Natural killer cell (primary cell): ENCODE measurements around the gene ZNF583. TPM values are rescaled to one million over a fixed set of nuclear protein-coding genes. Genes with fewer than 3 reads are reported as not detected.

Source experiments
- ATAC-seq, 3 donors: fragments of 150-1000 bp in 2 of 3; fragments of 200-7000 bp in 1 of 3; cut with Tn5 transposase; 1 replicate in 1 of 3; 2 replicates in 2 of 3; pipeline ENCODE4 v1.10.0; 2021; ENCODE audit warnings: mild to moderate bottlenecking in 2 of 3, moderate library complexity in 2 of 3
- DNase-seq, 2 donors: peaks; one replicate each; pipeline versions ENCODE4 v3.0.0 to v3.0.0-alpha.2; 2013 to 2021; ENCODE audit warnings: mixed read lengths in 1 of 2
- H3K27ac ChIP-seq: one replicate; pipeline ENCODE4 v1.5.1; 2013; ENCODE audit warnings: mild to moderate bottlenecking, low read length
- H3K27me3 ChIP-seq: one replicate; pipeline ENCODE4 v1.6.1; 2013; ENCODE audit warnings: low read length; ENCODE audit not compliant: control insufficient read depth, insufficient read depth
- H3K36me3 ChIP-seq: one replicate; pipeline ENCODE4 v1.6.1; 2013; ENCODE audit warnings: low read length; ENCODE audit not compliant: control insufficient read depth, insufficient read depth
- H3K4me1 ChIP-seq: one replicate; pipeline ENCODE4 v1.6.1; 2013; ENCODE audit warnings: low read length; ENCODE audit not compliant: control insufficient read depth, insufficient read depth
- H3K4me3 ChIP-seq: one replicate; pipeline ENCODE4 v1.5.1; 2013; ENCODE audit warnings: low read length
- H3K9me3 ChIP-seq: one replicate; pipeline ENCODE4 v1.6.1; 2013; ENCODE audit warnings: low read length; ENCODE audit not compliant: control insufficient read depth, insufficient read depth
- H3K27ac Mint-ChIP-seq, 2 donors: one replicate each; pipeline ENCODE4 v1.8.0; 2022; ENCODE audit warnings: mild to moderate bottlenecking in 2 of 2, mixed read lengths in 2 of 2, moderate library complexity in 1 of 2
- H3K27me3 Mint-ChIP-seq, 2 donors: one replicate each; pipeline ENCODE4 v1.8.0; 2022; ENCODE audit warnings: low read depth in 2 of 2, mixed read lengths in 2 of 2
- H3K36me3 Mint-ChIP-seq: one replicate; pipeline ENCODE4 v1.8.0; 2022; ENCODE audit warnings: mixed read lengths
- H3K4me1 Mint-ChIP-seq, 2 donors: one replicate each; pipeline ENCODE4 v1.8.0; 2022; ENCODE audit warnings: mixed read lengths in 2 of 2
- H3K4me3 Mint-ChIP-seq: one replicate; pipeline ENCODE4 v1.8.0; 2022; ENCODE audit warnings: mild to moderate bottlenecking, moderate library complexity, mixed read lengths
- H3K9me3 Mint-ChIP-seq, 2 donors: one replicate each; pipeline ENCODE4 v1.8.0; 2022; ENCODE audit warnings: mixed read lengths in 2 of 2
- WGBS: methylation state at CpG from one replicate; pipeline ENCODE4 v1.1.7; 2013; ENCODE audit warnings: missing lambda C conversion rate; ENCODE audit not compliant: insufficient coverage; 5-methylcytosine and 5-hydroxymethylcytosine counted together
- intact Hi-C: fragments of 100-400 bp; cut with micrococcal nuclease; formaldehyde crosslinking; loops from one replicate; pipeline ENCODE4 v1.14.2; 2022
- total RNA-seq, 4 donors: library from RNA; stranded (reverse); fragments of 120-200 nt in 1 of 4; gene quantifications; one replicate each; pipeline versions ENCODE4 v1.2.3 to v1.2.4, GENCODE V29; 2013 to 2022
- TF ChIP-seq, protein P1 (sequence below): fragments of 200-600 bp; IDR thresholded peaks from one replicate; pipeline ENCODE4 v1.8.0; 2022; ENCODE audit warnings: antibody characterized with exemption

The ZNF583 gene
- total RNA-seq, 3 donors from 2014 or later (not counting 1 experiment from before 2014, with no cell fraction given): 2.7 to 5.1 (median 3.3) TPM

DNA sequence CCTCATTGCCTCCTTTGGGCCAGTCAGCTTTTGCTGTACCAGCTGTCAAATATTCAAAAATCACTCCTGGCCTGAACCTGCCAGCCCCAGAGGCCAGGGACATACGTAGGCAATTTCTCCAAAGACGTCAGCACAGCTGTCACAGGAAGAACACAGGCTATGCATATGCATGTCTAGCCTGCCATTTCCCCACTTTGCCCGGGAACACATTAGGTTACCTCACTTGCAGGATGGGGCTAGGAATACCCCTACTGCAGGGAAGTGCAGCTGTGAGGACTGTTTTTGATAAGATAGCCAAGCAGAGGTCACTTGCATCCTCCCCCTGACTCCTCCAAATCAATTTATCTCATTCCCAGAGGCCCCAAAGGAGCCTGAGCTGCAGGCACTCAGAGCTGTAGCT, 70.2 kb downstream of the ZNF583 start:
- TF ChIP-seq, protein P1, sequence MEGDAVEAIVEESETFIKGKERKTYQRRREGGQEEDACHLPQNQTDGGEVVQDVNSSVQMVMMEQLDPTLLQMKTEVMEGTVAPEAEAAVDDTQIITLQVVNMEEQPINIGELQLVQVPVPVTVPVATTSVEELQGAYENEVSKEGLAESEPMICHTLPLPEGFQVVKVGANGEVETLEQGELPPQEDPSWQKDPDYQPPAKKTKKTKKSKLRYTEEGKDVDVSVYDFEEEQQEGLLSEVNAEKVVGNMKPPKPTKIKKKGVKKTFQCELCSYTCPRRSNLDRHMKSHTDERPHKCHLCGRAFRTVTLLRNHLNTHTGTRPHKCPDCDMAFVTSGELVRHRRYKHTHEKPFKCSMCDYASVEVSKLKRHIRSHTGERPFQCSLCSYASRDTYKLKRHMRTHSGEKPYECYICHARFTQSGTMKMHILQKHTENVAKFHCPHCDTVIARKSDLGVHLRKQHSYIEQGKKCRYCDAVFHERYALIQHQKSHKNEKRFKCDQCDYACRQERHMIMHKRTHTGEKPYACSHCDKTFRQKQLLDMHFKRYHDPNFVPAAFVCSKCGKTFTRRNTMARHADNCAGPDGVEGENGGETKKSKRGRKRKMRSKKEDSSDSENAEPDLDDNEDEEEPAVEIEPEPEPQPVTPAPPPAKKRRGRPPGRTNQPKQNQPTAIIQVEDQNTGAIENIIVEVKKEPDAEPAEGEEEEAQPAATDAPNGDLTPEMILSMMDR: no peak
- Histone ChIP-seq H3K36me3 (no peaks in the 10 kb centered on the region), H3K4me3 (no peak overlapping the region), H3K27ac (no peak overlapping the region), H3K27me3 (no peaks in the 10 kb centered on the region), H3K4me1 (peaks cover 20% of the 10 kb centered on the region), H3K9me3 (peaks cover 61% of the 10 kb centered on the region)
- WGBS: 85% methylated on average over 3 of the region's 3 CpGs
- H3K27me3 Mint-ChIP-seq: peaks cover 12 to 14% of the 10 kb centered on the region in 2 donors
- H3K4me3 Mint-ChIP-seq: no peak overlapping the region
- H3K4me1 Mint-ChIP-seq: peaks cover 9 to 31% of the 10 kb centered on the region in 2 donors
- peaks cover 17 to 22% of the 10 kb centered on the region in 2 donors for H3K9me3 Mint-ChIP-seq
- ATAC-seq (no peak), DNase-seq (no peak)
- H3K27ac Mint-ChIP-seq: no peak overlapping the region
- intact Hi-C loops: no loop called here
- peaks cover 28% of the 10 kb centered on the region for H3K36me3 Mint-ChIP-seq

DNA sequence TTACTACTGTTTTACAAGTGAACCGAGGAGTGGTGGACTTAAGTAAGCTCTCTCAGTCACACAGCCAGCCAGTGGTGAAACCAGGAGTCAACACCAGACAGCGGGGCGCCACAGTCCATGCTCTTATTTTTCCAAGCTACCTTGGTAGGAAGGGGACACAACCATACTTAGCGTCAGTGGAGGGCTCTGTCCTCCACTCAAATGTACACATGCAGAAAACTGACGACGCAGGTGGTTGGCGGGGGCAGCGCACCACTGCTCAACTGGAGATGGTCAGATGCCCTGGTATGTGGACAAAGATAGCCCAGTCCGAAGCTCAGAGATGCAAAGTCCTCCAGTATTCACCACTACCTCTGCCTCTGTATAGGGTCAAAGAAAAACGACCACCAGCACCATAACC, 72.0 kb downstream of the ZNF583 start:
- peaks cover 20% of the 10 kb centered on the region for H3K4me1 ChIP-seq
- TF ChIP-seq, protein P1: no peak
- H3K4me3 ChIP-seq: no peak overlapping the region
- H3K4me1 Mint-ChIP-seq: peaks cover 9 to 31% of the 10 kb centered on the region in 2 donors
- ATAC-seq (no peak), DNase-seq (no peak)
- peaks cover 18 to 22% of the 10 kb centered on the region in 2 donors for H3K9me3 Mint-ChIP-seq
- H3K27ac ChIP-seq: no peak overlapping the region
- H3K36me3 ChIP-seq: no peaks in the 10 kb centered on the region
- peaks cover 57% of the 10 kb centered on the region for H3K9me3 ChIP-seq
- 91% methylated on average over 10 of the region's 10 CpGs for WGBS
- peak overlapping the region in 1 of 2 donors; percentile 95 for H3K27ac Mint-ChIP-seq
- H3K36me3 Mint-ChIP-seq: peaks cover 28% of the 10 kb centered on the region
- H3K4me3 Mint-ChIP-seq: no peak overlapping the region
- H3K27me3 Mint-ChIP-seq: peaks cover 12 to 14% of the 10 kb centered on the region in 2 donors
- intact Hi-C loops: loop anchor here (2.0 kb wide), 1 partner anchor 71 kb away; the partner anchor contains the start of gene ZNF583
- no peaks in the 10 kb centered on the region for H3K27me3 ChIP-seq

Other genes with a start within 250 kb of the ZNF583 start
- not detected for gene GALP, start 228.3 kb upstream of the ZNF583 start, total RNA-seq
- gene ZSCAN5B, start 206.5 kb upstream of the ZNF583 start, total RNA-seq: not detected
- gene ZSCAN5C, start 202.1 kb upstream of the ZNF583 start, total RNA-seq: not detected
- gene EDDM13, start 131.6 kb upstream of the ZNF583 start, total RNA-seq: 1 to 10 TPM; 1.5 to 3.1 (median 2.6) TPM
- 10 to 100 TPM in 1 of 3 donors, 1 to 10 TPM in 2; 6.7 to 10.2 (median 7.9) TPM for gene ZSCAN5A, start 89.5 kb upstream of the ZNF583 start, total RNA-seq
- gene ZNF582, start 10.8 kb upstream of the ZNF583 start, total RNA-seq: 1 to 10 TPM; 1.3 to 3.3 (median 2.8) TPM
- 1 to 10 TPM in 1 of 3 donors, under 1 TPM in 2; 0.41 to 1.6 (median 0.63) TPM for gene ZNF667, start 73.0 kb downstream of the ZNF583 start, total RNA-seq
- 1 to 10 TPM in 1 of 3 donors, under 1 TPM in 2; 0.33 to 1.0 (median 0.48) TPM for gene ZNF471, start 103.5 kb downstream of the ZNF583 start, total RNA-seq
- 1 to 10 TPM; 2.5 to 5.0 (median 4.2) TPM for gene ZFP28, start 134.6 kb downstream of the ZNF583 start, total RNA-seq
- gene ZNF470, start 163.1 kb downstream of the ZNF583 start, total RNA-seq: 1 to 10 TPM; 2.0 to 2.3 (median 2.1) TPM
- gene ZNF71, start 191.0 kb downstream of the ZNF583 start, total RNA-seq: 1 to 10 TPM; 5.0 to 7.4 (median 7.2) TPM
- under 1 TPM in 1 of 3 donors, not detected in 2; 0.24 TPM for gene SMIM17, start 238.8 kb downstream of the ZNF583 start, total RNA-seq